ENCODE measurements around the gene FRMD8. TPM values are rescaled to one million over a fixed set of nuclear protein-coding genes. Genes with fewer than 3 reads are reported as not detected.

Gene FRMD8
- total and polyA plus RNA-seq, 9 of the 15 experiments (the other 6 are each of a cell fraction or from before 2014, with no cell fraction given), result 4.5 to 54.5 (median 15.8) TPM

GRCh38 chr11:65426839-65427690 is 40.6 kb downstream of the FRMD8 start (continued):
- no peak for TF ChIP-seq ZNF398 (CRISPR knock-in tag; IDR thresholded peaks at IDR 0.05)
- TF ChIP-seq ZNF395 (CRISPR knock-in tag; IDR thresholded peaks at IDR 0.05), result no peak
- 0 out of 2 replicates have a peak, but pooled peaks have one; percentile 25 for TF ChIP-seq NBN (IDR thresholded peaks at IDR 0.05; ENCODE audit: low read depth)
- TF ChIP-seq NELFE (IDR thresholded peaks at IDR 0.05; ENCODE audit: insufficient read depth, insufficient read length), result peak; percentile 54
- peak; percentile 96 for TF ChIP-seq POLR2AphosphoS5 (IDR thresholded peaks at IDR 0.05; ENCODE audit: control insufficient read depth, insufficient read depth, low read depth, low read length)
- TF ChIP-seq ZNF449 (CRISPR knock-in tag; IDR thresholded peaks at IDR 0.05), result no peak
- peak; percentile 83 for TF ChIP-seq ZNF780A (CRISPR knock-in tag; IDR thresholded peaks at IDR 0.05)
- peak; percentile 78 for TF ChIP-seq E2F5 (CRISPR knock-in tag; IDR thresholded peaks at IDR 0.05)
- TF ChIP-seq NR2F6 (CRISPR knock-in tag; IDR thresholded peaks at IDR 0.05), result peak; percentile 28; the same call in 1 of the 2 replicates
- no peak for TF ChIP-seq ARNT (IDR thresholded peaks at IDR 0.05)
- TF ChIP-seq CBX3 (IDR thresholded peaks at IDR 0.05; ENCODE audit: borderline replicate concordance in 1 of 2, low read length in 2 of 2), result 0 out of 3 replicates have a peak, but pooled peaks of 1 of the 2 experiments have one; percentile 45
- no peak for TF ChIP-seq XRCC4 (IDR thresholded peaks at IDR 0.05; ENCODE audit: extremely low read depth, insufficient read depth, insufficient read length)
- no peak for TF ChIP-seq CHD4 (IDR thresholded peaks at IDR 0.05; ENCODE audit: insufficient read depth, insufficient replicate concordance, low read depth, low read length, poor library complexity, severe bottlenecking)
- TF ChIP-seq ZNF263 (CRISPR knock-in tag; IDR thresholded peaks at IDR 0.05; ENCODE audit: borderline replicate concordance), result peak; percentile 49; the same call in 1 of the 2 replicates
- TF ChIP-seq CAMTA2 (CRISPR knock-in tag; conservative IDR thresholded peaks at IDR 0.05), result peak; percentile 12
- TF ChIP-seq DMBX1 (CRISPR knock-in tag; IDR thresholded peaks at IDR 0.05; ENCODE audit: borderline replicate concordance), result no peak
- peak; percentile 79 for TF ChIP-seq POLR2B (IDR thresholded peaks at IDR 0.05; ENCODE audit: low read depth, partially characterized antibody)
- TF ChIP-seq SREBF1 (IDR thresholded peaks at IDR 0.05; ENCODE audit: borderline replicate concordance, low read depth, low read length), result no peak
- TF ChIP-seq SMARCC2 (IDR thresholded peaks at IDR 0.05; ENCODE audit: low read depth), result no peak

All from K562 (cell line).